ENCODE measurements around the gene RANBP17.
"Not testable (repeated sequence)": the region's sequence is repeated elsewhere in the genome, so short reads cannot be mapped to it uniquely, and the experiment has no call there.

The RANBP17 gene

DNA sequence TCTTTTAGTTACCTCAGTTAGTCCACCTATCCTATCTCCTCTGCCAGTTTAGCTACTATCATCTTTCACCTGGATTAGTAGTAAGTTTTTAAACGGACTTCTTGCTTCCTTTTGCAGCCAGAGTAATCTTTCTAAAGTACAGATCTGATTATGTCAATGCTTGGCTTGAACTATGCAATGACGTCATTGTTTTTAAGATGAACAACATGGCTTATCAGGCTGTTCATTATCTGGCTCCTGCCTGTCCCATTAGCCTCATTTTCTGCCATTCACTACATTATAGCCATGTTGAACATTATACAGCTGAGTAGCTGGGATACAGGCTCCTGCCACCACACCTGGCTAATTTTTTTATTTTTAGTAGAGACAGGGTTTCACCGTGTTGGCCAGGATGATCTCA lies 98.7 kb downstream of the RANBP17 start:
- no peak for DNase-seq

DNA sequence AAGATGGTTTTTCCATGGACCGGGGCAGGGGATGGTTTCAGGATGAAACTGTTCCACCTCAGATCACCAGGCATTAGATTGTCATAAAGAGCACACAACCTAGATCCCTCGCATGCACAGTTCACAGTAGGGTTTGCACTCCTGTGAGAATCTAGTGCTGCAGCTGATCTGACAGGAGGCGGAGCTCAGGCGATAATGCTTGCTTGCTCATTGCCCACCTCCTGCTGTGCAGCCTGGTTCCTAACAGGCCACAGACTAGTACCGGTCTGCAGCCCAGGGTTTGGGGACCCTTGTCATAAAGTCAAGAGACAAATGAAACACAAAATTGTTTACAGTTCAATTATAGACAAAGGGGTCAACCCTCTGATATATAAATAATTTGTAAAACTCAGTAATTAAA lies 101.7 kb downstream of the RANBP17 start:
- no peak for DNase-seq

DNA sequence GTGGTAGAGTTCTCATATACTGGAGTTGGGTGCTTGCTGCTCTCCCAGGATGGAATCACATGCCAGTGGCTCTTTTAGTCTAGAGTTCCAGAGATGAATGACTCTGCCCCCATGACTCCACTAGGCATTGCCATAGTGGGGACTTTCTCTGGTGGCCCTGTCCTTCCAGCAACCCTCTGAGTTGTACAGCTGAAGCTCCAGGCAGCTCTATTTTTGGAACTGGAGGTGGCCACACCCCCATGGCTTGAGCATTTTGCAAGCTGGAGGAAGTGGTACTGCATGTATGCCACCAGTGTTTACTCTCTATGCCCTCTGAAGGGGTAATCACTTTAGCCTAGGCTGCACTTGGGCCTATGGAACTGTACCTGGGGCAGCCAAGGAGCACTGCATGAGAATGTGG lies 112.6 kb downstream of the RANBP17 start:
- no peak for DNase-seq

DNA sequence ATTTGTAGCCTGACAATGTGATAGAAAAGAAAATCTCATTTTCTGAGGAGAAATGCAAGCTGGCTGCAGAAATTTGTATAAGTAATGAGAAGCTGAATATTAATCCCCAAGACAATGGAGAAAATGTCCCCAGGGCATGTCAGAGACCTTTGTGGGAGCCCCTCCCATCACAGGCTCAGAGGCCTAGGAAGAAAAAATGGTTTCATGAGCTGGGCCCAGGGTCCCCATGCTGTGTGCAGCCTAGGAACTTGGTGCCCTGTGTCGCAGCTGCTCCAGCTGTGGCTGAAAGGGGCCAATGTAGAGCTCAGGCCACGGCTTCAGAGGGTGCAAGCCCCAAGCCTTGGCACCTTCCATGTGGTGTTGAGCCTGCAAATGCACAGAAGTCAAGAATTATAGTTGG lies 118.4 kb downstream of the RANBP17 start:
- DNase-seq, result not testable (repeated sequence)

DNA sequence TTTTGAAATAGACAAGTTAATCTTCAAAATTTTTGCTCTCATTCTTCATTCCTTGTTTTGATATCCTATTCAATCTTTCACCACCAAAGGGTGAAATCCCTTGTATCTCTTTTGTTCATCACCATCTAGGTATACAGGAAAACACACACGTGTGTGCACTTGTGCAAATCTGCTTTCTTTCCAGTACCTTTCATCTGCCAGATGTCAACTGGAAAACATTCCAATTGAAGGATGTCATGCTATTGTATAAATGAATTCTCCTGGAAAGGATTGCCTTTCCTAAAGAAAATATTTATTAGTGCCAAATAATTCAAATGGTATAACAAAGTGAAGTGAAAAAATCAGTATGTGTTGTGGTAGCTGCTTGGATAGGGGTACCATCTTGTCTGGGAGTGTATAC lies 123.7 kb downstream of the RANBP17 start:
- no peak for DNase-seq

DNA sequence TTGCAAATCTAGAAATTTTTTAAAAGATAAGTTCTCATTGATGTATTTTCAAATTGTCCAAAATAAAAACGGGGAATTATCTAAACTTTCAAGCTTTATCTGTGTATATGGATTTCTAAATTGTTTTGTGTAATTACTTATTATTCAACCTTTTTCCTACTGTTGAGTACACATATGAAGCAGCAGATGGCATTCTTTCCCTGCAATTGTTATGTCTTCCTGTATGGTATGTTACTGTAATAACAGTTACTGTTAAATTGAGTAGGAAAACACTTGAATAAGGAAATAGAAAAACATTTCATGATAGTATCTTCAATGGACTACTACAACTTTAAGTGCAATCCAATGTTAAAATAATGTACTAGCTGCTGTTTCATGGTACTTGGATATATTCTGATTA lies 124.8 kb downstream of the RANBP17 start:
- DNase-seq, result peak; percentile 53

DNA sequence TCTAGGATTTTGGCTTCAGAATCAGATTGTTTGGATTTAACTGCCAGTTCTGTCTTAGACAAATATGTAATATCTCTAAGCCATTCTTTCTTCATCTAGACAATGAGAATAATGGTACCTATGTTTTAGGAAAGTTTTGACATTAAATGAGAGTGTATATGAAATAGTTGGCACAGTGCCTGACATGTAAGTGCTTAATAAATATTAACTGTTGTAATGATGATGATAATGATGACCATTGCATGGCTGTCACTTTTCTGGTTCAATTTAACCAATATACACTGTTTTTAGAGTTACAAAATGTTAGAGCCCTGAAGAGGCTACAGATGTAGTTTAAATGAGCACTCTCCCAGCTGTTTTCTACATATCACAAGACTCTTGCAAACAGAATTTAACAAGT lies 131.7 kb downstream of the RANBP17 start:
- DNase-seq, result no peak

DNA sequence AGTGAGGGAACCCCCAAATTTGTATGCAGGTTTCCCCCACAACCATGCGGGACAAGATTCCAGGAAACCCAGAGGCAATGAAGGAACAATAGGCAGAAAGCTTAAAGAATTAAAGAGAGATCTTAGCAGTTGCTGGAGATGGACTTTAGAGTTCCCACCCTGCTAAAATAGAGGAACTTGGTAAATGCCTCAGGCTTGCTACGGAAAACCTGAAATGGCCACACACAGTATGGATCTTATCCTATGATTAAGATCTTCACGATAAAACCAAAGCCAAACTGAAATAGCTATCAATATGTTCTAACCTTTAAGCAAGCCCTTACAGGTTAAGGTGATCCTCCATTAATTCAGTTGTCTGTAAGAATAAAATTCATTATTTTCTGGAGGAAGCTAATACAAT lies 148.3 kb downstream of the RANBP17 start:
- no peak for DNase-seq

DNA sequence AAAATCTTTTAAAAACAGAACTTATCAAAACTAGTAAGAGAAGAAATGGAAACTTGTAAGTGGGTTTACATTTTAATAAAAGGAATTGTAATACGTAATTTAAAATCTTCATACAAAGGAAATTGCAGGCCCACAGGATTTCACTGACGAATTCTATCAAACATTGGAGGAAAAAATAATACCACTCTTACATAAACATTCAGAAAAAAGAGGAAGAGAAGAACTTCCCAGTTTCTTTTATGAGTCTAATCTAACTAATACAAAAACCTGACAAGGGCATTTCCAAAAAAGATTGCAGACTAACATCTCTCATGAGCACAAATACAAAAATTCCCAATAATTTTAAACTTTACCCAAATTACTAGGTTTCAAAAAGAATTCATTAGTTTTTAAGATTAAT lies 149.0 kb downstream of the RANBP17 start:
- no peak for DNase-seq

DNA sequence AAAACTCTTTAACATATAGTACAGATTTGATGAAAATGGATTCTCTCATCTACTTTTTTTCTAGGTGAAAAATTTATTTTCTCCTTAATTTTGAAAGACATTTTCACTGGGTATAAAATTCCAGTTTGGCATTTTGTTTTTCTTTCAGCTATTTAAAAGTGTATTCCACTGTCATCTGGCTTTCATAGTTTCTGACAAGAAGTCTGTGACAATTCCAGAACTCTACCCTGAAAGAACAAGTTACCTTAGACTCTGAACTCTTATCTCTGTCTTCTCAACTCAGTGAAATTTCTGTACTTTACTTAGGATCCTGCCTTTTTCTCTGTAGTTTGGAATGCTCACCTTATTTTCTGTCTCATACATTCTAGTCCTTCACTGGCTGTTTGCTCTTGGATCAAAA lies 161.7 kb downstream of the RANBP17 start:
- DNase-seq, result no peak

DNA sequence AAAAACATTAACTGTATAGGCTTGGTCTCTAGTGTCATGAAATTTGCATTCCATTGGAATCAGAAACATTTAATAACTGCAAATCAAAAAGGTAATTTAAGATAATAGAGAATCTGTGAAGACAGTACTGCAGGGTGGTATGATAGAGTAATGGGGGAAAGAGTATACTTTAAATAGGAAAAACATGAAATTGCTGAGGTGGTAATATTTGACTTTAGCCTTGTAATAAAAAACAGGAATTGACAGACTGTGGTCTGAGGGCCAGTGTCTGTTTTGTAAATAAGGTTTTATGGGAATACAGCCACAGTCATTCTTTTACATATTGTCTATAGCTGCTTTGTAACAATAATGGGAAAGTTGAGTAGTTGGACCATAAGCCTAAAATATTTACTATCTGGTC lies 162.3 kb downstream of the RANBP17 start:
- DNase-seq, result no peak

DNA sequence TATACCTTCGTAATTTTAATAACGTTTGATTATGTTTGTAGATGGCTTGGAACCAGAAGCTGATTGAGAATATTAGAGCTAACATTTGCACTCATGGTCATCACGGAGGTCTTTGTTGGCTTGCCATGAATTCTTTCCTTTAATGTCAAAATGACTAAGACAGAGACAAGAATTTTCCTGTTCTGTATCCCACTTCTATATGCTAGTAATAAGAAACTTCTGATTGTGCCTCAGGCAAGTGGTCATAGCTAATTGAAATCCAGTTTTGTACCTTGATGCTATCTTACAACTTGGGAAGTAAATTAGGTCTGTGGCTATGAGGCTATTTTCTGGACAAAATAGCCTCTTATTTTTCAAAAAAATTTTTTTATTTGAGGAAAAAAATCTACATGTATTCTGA lies 167.6 kb downstream of the RANBP17 start:
- DNase-seq, result no peak

DNA sequence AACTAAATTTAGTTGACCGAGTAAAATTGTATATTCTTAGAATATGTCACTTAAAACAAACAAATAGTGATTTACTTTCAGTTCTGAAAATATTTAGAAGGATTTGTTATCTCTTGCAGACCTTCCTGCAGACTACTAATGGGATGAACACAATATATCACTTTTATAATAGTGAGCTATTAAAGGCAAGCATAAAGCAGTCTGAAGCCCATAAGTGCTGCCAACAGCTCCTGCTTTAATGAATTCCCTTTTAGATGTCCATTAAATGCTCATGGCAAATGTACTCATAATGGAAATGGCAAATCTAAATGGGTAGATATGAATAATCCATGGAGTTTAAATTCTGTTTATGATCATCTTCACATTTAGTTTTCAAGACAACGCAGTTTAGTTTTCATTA lies 170.2 kb downstream of the RANBP17 start:
- no peak for DNase-seq

DNA sequence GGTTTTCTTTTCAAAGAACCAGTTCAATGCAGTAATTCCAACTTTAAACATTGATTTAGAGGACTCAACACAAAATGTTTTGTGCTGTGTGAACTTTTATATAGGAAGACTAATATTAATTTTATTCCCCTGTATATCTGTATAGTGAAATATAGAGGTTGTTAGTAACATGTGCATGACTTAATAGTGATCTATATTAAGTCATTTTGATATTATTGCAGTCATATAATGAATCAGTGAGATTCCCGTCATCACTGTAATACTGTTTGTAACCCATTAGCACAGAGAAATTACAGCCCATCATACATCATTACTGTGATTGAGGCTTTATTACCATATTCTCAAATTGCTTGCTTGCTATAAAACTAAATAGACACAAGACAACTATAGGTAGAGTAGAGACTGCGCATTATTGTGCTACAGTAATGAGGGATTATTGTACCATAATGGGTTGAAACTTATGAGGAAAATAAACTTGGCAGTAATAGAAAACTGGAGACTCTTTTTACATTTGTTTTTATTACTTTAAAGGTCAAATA lies 170.7 kb downstream of the RANBP17 start:
- DNase-seq, result no peak

DNA sequence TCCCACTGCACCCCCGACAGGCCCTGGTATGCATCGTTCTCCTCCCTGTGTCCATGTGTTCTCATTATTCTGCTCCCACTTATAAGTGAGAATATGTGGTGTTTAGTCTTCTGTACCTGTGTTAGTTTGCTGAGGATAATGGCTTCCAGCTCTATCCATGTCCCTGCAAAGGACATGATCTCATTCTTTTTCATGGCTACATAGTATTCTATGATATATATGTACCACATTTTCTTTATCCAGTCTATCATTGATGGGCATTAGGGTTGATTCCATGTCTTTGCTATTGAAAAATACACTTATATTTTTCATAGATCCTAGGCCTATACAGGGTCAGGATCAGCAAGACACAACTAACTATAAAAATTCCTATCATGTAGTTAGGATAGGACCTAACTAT lies 180.1 kb downstream of the RANBP17 start:
- DNase-seq, result not testable (repeated sequence)

DNA sequence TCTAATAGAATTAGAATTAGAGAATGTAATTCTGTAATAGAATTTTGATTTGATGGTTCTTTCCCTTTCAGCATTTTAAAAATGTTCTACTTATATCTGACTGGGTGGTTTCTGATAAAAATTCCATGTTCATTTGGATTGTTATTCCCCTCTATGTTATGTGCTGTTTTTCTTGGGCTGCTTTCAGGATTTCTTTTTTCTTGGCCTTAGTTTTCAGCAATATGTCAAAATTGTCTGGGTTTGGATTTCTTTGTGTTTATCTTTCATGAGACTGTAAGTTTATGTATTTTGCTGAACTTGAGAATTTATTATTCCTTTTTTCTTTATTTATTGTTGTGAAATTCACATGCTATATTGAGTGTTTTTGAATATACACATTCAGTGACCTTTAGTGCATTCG lies 189.1 kb downstream of the RANBP17 start:
- DNase-seq, result no peak

DNA sequence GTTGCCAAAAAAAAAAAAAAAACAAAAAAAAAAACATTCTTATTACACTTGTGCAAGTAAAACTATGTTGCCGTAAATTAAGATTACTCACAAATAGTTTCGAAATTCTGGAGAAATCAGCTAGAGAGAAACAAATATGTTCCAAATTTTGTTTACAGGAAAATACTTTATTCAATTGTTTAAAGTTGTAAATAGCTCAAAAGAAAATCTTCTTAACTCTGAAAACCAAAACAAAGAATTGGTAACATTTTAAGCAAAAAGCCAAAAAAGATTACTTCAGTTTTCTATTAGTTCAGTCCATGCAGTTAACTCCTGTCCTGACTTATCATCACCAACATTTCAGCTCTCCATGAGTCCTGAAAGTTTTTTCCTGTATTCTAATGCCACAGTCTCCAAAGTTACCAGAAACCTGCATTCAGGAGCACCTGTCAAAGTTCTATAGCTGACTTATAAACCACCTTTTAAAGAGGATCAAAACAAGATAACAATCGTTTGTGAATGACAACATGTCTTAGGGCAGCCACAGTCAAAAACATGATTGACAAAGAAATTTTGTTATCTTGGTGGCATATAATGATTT lies 194.1 kb downstream of the RANBP17 start:
- DNase-seq, result no peak

DNA sequence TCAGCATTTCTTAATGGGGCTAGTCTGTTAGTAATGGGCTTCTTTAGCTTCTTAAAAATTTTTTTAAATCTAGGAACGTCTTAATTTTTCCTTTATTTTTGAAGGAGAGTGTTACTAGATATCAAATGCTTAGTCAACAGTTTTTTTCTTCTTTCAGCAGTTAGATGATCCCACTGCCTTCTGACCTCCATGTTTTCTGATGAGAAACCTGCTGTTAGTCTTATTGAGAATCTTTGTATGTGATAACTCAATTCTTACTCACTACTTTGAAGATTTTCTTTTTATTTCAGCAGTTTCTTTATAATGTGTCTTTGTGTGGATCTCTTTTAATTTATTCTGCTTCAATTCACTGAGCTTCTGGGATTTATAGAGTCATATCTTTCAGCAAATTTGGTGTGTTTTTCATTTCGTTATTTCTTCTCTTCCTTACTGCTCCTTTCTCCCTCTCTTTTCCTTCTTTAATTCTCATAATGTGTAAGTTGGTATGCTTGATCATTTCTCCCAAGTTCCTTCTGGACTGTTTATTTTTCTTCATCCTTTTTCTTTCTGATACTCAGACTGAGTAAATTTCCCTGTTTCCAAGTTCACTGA lies 205.8 kb downstream of the RANBP17 start:
- no peak for DNase-seq

DNA sequence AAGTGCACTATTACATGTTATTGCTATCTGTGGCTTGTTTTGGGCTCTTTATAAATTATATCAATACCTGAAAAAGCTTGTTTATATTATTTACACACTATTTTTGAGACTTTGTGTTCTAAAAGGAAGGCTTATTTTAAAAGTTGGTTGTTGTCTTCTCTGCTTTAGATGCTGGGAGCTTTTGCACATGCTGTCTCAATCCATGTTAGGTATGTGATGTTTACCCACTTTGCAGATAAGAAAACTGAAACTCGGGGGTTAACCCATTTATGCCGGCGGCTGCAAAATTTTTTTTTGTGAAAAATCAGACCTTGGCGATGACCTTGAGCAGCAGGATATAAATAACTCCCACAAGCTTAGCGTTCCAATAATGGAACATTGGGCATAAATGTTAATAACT lies 212.9 kb downstream of the RANBP17 start:
- DNase-seq, result no peak

DNA sequence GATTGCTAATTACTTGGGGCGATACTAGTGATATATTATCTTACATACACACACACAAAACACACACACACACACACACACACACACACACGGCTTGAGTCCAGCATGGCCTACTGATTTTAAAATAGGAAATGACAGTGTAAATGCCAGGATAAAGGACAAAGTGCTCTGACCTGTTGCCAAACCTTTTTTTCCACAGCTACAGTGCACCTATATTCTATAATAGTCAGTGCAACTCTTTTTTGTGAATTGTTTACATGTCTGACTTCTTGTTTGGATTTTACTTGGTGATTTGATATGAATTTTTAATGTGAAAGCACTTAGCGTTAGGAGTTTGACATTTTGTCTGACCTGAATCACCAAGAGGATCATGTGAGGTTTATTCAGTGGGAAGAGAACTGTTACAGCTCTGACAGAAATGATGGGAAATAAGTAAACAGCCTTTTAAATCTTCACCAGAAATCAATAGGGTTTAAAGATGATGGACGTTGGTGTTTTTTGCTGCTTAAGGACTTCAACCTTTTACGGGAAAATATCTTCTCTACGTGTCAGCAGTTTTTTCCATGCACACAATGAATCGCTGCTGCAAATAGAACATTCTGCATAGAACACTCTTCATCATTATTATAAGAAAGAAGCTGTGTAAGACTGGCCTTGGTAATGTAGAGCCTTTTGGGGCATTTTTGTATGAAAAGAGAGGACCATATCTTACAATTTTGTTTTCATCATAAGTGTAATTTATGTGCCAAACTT lies 218.5 kb downstream of the RANBP17 start:
- no peak for DNase-seq

DNA sequence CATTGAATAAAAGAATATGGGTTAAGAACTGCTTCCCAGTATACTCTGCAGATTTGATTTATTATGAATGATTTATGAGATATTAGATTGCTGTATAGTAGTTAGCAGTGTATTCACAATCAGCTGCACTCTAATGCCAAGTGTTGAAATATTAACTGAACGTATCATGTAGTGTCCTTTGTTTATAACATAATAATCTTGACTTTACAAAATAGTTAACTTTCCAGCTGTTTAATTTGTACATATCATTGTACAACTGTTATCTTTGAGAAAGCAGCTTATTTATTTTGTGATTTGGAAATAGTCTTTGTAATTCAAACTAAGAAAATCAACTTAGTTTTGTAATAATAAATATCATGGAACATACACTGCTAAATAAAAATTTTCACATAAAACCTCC lies 219.5 kb downstream of the RANBP17 start:
- no peak for DNase-seq

DNA sequence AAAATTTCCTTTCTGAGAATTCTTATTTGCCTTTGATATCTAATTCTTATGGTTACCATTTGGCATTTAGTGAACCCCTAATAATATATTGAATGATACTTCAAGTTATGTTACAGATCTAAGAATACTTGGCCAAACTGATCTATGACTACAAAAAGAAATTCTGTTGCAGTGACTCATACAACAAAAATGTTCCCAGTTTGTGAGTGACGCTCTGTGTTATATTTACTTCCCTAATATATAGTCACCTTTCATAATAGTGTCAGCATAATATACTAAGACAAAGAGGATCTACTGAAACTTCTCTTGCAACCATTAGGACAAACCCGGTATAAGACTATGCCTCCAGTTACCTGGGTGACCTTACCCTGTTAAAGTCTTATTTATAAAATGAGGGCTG lies 230.4 kb downstream of the RANBP17 start:
- DNase-seq, result no peak

DNA sequence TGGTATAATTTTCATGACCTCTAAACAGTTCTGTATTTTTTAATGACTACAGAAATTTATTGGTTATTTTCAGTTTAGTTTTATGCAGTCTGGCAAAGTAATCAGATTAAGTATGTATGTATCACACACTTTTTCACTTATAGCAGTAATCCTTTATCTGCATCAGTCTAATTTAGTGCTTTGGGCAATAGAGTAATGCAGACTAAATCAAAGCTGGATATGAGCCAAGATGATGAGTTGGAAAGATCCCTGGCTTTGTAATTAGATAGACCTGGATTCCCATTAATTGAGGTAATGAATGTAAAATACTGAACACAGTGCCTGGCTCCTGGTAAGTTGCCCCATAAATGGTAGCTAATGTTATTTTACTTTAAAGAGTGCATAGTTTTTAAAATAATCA lies 231.8 kb downstream of the RANBP17 start:
- no peak for DNase-seq

DNA sequence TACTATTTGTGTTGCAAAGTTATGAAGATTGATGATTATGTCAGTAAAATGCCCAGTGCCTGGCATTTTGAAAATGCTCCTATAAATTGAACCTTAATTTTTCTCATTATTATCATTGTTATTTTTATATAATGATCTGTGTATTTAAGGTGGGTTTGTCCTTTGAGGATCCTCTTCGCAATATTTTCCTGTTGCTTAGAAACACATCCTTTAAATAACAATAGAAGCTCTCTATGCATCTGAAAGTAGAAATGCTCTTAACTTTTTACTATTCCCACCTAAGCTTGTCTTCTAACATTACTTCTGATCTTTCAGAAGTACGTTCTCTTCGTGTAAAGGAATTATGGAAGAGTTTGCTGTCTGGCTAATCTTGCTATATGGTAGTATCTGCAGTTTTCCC lies 232.5 kb downstream of the RANBP17 start:
- DNase-seq, result no peak
